CD4-positive, alpha-beta T cell treated with Interleukin-15 for 1 hour (primary cell): ENCODE data around the gene TRAPPC13.

Experiments used
- DNase-seq: peaks from one replicate; pipeline ENCODE4 v3.0.0-alpha.2; 2020

Gene TRAPPC13

DNA sequence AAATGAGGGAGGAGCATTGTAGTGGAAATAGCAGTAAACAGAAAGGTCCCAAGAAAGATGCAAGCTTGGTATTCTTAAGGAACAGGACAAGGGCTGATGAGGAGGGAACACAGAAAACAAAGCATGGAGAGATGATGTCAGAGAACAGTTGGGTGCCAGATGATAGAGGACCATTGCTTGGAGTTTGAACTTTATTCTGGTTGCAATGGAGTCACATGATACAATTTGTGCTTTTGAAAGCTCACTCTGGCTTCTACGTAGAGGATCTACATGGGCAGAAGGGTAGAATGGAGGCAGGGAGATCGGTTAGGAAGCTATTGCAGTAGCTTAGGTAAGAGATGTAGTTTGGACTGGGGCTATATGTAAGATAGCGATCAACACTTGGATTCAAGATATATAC is 57.3 kb downstream of the TRAPPC13 start:
- DNase-seq = no peak

- no peak for DNase-seq
Measured at GRCh38 chr5:65693121-65693520, 68.3 kb downstream of the TRAPPC13 start.

DNA sequence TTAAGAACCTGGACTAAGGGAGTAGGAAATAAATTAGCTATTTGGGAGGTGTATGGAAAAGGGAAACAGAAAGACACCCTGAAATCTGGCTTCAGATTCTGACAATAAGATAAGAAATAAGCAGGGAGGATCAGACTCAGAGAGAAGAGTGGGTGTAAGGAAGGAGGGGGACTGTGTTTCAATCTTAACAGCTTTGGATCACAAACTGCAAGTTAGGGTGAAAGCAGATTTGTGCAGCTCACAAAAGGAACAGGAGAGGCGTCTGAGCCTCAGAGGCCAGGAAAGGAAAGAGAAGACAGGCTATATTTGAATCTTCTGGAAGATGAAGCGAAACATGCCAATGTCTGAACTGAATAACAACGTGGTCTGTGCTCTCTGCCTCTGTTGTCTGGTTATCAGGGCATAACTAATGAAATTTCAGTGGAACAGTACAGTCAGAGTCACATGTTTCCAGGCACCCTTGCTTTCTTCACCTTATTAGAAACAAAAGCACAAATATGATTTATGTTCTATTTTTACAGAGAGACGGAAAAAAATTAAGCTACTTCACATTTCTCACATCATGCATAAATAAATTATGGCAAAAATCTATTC is 70.4 kb downstream of the TRAPPC13 start:
- DNase-seq = no peak

DNA sequence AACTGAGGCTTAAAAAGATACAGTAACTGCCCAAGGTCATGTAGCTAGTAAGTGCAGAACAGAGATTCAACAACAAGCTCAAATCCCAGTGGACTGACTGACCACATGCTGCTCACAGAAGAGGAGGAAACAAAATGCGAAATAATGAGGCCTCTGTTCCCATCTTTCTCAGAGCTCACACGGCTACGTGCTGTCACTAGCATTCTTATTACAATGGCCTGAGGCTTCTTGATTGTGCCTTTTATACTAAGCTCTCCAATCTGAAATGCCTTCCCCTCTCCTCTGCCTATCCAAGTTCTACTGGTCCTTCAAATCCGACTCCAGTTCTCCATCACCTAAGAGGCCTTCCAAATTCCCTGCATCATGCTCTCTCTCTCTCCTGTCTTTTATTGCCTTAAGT is 71.1 kb downstream of the TRAPPC13 start:
- no peak for DNase-seq

GRCh38 chr5:65696892-65697291 is 72.1 kb downstream of the TRAPPC13 start:
- no peak for DNase-seq

DNA sequence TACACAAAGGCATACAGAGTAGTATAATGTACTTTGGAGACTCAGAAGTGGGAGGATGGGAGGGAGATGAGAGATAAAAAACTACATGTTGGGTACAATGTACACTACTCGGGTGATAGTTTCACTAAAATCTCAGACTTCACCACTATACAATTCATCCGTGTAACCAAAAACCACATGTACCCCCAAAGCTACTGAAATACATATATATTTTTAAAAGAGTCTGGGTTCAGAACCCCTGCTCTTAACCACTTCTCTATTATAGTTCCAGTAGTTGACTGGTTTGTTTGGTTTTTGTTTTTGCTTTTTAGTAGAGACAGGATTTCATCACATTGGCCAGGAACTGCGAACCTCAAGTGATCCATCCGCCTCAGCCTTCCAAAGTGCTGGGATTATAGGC is 74.5 kb downstream of the TRAPPC13 start:
- DNase-seq = no peak

DNA sequence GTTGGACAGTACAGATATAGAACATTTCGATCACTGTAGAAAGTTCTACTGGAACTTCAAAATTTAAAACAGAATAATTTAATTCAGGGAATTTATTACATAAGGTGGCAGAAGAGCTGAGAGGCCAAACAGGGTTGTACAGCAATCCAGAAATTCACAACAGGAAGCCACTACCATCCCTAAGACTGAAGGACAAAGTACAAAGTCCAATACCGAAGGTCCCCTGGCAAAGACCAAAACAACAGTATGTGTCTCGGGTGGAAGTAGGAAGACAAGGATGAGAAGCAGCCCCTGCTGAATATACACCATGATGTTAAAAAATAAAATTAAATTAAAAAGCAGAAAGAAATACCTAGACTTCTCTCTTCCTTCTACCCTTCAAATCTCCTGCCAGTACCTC is 77.2 kb downstream of the TRAPPC13 start:
- DNase-seq = no peak

DNA sequence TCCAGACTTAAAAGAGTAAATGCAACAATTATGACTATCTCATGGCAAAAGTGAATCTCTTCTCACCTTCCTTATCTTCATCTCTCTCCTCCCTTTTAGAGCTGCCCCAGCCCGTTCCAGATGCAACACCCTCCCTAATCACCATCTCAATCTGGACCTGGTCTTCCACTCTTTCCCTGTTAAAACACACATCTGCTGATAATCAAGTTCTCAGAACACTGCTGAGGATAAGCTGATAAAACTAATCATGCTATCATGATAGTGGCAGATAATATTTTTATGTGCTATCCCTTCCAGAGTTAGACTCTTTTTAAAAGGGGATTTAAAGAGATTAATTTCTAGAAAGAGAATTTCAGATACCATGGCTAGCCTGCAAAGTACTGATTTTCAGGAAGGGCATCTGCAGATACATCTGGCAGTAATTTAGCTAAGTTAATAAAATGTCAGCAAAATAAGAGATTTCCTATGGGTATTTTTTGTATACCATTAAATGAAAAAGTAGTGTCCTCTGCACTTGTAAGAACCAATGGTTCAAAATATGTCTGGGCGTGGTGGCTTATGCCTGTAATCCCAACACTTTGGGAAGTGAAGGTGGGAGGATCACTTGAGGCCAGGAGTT is 79.9 kb downstream of the TRAPPC13 start:
- no peak for DNase-seq

DNA sequence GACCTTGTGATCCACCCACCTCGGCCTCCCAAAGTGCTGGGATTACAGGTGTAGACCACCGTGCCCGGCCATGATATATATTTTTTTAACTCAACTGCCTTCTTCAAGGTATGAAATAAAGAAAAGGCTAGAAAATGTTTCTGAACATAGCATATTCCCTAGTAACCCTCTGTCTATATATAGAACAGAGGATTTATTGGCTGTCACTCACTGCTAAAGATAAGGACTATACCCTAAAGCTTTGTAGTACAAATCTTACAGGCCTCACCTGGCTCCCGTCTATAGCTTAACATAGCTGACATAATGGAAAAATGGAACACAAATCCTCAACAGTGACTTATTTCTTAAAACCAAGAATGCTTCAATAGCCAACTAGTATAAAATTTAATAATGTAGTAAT is 82.8 kb downstream of the TRAPPC13 start:
- DNase-seq = no peak

GRCh38 chr5:65708145-65708544 is 83.3 kb downstream of the TRAPPC13 start:
- DNase-seq = no peak
